GM04504 (cell line): ENCODE results near the gene WAS.

Source experiments
- DNase-seq: peaks from one replicate; pipeline ENCODE4 v3.0.0-alpha.2; 2012; ENCODE audit warnings: low read depth

The WAS gene

DNA sequence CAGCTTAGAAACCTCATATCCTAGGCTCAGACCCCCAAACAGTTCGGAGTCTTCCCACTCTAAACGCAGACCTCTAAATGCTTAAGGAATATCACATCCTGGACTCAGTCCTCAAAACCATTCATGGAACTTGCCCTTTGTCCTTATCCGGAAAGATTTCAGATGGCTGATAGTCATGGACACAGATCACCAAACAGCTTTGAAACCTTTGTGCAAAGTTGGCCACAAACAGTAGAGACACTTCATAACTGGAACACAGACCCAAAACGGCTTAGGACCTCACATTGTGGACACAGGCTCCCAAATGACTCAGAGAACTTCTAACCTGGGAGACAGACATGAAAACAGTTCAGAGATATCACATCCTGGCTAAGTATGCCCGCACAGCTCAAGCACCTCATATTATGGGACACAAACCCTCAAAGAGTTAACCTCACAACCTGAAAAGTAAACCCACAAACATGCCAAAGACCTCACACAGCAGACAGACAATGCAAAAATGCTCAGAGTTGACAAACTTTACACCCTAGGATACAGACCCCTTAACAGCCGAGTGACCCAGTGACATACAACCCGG, 28.4 kb downstream of the WAS start:
- no peak for DNase-seq

- no peak for DNase-seq
Measured at GRCh38 chrX:48713847-48714246, 30.2 kb downstream of the WAS start.

GRCh38 chrX:48714573-48714972, 31.0 kb downstream of the WAS start:
- no peak for DNase-seq

DNA sequence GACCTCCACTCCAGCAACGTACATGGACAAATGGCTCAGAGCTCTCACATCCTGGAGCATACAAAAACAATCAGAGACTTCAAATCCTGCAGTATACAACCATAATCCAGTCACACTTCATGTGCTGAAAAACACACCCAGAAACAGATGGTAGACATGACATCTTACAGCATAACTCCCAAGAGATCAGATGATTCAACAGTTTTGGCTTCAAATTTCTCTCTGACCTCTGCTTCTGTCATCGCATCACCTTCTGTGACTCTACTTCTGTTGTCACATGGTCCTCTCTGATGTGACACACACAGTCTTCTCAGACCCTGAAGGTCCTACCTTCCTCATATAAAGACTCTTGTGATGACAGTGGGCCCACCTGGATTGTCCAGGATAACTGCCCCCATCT, 31.5 kb downstream of the WAS start:
- DNase-seq: peak; percentile 51

DNA sequence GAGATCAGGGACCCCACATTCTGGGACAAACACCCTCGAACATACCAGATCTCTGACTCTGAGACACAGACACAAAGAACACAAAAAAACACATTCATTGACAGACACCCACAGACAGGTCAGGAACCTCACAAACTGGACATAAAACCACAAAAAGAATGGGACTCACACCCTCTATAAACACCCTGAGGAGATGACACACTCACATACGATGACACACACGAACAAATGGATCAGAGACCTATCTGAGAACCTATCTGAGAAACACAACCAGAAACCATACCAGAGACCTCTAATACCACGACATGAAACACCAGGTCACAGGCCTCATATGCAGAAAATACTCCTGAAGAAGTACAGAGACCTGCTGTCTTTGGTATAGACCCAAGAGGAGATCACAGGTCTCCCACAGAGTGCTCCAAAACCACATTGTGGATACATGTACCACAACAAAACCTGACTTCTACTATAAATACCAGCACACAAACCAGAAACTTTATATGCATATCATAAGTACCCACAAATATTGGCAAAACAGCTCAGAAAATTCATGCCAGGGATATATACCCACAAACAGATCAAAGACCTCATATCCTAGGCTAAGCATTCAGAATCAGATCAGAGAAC, 32.4 kb downstream of the WAS start:
- DNase-seq: no peak

DNA sequence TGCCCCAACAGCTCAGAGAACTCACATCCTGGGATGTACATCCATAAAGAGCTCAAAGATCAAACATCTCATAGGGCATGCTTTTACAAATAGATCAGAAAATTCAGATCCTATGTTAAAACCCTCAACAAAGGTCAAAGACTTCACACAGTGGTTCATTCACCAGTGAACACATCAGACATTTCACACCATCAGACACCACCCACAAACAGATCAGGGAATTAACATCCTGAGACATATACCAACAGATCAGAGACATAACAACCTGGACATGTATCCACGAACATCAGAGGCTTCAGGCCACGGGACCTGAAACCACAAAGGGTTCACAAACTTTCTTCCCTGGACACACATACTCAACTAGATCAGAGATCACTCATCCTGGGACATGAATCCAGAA, 36.4 kb downstream of the WAS start:
- no peak for DNase-seq

DNA sequence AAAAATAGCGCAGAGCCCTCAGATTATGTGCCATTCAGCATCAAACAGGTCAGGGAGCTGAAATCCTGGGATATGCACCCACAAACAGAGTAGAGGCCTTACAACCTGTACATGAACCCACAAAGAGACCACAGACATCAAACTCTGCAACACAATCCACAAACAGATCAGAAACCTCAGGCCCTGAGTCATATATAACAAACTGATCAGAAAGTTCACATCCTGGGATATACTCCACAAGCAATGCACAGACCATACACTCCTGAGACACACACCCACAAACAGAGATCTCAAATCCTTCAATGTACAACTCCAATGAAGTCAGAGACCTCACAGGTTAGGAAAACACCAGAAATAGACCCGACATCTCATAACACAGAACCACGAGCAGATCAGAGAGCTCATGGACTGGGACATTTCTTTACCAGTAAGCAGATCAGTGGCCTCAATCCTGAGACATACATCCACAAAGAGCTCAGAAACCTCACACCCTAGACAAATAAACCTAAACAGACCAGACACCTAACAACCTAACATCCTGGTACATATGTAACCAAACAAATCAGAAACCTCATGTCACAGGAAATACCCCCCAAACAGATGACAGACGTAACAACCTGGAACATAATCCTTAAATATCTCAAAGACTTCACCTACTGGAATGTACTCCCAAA, 37.1 kb downstream of the WAS start:
- DNase-seq: no peak

DNA sequence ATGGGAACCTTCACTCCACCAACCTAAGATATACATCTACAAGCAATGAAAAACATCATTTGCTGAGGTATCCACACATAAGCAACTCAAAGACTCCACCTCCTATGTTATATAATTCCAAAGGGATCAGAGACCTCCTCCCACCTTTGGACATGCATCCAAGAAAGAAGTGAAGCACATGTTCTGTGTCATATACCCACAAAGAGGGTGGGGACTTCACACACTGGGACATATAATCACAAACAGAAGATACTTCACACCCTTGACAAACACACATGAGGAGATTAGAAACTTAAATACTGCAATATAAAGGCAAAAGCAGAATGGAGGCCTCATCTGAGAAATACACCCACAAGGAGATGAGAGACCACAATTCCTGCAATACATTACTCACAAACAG, 38.3 kb downstream of the WAS start:
- no peak for DNase-seq

DNA sequence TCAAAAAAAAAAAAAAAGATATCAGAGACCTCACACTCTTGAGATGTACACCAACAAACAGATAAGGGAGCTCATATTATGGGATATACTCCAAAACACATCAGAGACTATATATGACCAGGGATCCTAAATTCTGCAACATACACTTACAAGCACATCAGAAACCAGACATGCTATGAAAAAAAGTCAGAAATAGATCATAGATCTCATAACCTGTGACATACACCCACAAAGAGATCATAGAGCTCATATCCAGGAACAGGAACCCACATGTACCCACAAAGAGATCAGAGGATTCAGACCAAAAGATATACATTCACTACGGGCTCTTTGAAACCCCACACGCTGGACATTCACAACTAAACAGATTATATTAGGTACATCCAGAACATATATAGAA, 43.0 kb downstream of the WAS start:
- DNase-seq: no peak

DNA sequence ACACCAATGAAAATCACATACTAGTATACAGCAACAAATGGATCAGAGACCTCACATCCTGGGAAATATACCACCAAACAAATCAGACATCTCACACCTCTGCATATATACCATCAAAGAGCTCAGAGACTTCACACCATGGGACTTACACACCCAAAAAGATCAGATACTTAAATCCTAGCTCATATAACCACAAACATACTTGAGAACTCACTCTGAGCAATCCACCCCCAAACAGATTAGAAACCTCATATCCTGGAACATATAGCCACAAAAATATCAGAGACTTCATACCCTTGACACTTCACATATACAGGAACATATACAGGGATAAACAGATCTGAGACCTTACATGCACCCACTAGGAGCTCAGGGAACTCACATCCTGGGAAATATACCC, 45.1 kb downstream of the WAS start:
- DNase-seq: no peak

DNA sequence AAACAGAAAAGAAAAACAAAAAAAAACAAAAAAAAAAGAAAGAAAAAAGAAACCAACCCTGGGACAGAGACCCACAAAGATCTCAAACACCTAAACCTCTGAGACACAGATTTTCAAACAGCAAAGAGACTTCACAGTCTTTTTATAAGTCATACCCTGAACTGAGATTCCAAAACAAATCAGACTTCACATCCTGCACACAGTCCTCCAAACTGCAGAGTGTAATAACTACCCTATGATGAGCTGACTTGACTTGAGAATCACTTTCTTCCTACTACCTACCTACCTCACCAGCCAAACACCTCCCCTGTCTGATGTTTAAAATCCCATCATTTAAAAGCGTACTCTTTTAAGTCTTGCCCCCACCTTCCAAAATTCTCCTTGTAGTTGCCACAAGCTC, 52.7 kb downstream of the WAS start:
- DNase-seq: no peak

DNA sequence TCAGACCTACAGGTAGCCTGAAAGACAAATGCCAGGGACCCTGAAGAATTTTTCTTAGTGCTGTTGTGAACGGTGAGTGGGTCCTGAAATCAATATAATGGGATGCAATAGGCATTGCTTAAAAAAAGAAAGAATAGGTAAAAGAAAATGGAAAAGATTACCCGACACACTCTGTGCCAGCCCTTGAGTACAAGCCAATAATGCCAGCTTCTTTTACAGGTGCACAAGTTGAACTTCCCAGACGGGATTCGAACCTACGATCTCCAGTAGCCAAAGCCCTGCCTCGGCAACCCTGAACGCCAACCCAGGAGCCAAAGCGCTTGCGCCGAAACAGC, 53.2 kb downstream of the WAS start:
- no peak for DNase-seq

DNA sequence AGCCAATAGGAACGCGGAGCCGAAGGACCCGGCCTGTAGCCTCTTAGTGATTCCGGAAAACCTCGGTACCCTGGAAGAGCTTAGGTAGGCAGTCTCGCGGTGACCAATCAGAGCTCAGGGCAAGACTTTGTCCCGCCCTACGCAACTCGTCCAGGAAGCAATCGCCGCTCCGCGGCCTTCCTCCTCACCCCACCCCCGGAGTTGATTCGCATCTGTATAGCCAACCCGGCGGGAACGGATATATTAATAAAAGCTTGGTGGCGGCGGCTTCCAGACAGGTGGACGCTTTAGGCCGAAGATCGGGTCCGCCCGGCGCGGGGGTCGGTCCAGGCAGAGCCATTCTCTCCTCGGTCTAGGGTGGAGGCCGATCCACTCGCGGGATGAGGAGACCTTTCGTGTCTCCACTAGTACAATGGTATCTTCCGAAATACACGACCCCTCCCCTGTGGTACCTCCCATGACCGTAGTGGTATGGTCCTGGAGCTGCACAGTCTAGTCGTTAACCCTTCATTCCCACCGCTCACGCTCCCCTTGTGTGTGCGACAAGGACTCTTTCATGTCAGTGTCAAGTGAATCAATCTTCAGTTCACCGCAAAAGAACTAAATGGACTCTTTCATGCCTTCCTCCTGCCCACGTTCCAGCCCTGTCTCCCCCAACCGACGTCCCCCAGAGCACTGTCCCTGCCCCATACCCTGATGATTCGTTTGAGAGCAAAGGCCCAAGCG, 53.8 kb downstream of the WAS start:
- DNase-seq: peak; percentile 91

- DNase-seq: no peak
Measured at GRCh38 chrX:48737940-48738339, 54.3 kb downstream of the WAS start.
